OCI-LY3 (cell line): Measurements from ENCODE around the gene MAGI2.

ENCODE experiments used
- EZH2phosphoT487 ChIP-seq: fragments of 200-600 bp; shearing (Covaris generic); IDR thresholded peaks from 2 replicates; pipeline ENCODE4 v1.6.1; 2018; ENCODE audit warnings: antibody characterized with exemption, mixed run types, low read depth
- TF ChIP-seq, protein P1 (sequence below): fragments of 200-600, 300-600 bp; sonication (generic); IDR thresholded peaks from 2 replicates; pipeline ENCODE4 v1.5.1; 2014; ENCODE audit warnings: antibody characterized with exemption, low read length, low read depth

DNA sequence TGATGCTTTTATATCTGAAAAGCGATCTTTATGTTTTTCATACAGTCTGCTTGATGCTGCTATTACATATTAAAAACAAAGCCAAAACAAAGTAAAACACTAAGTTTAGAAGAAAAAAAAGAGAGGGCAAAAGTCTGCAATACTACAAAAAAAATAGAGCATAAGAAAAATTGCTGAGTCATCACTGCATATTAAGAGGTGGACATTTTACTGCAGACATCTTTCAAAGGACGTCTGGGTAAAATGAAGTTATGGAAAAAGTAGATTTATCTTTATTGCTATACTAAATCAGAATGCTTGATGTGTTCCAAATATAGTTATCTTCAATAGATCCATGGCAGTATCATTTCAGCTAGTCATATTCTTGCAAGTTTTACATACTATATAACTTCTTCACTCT, 172.0 kb downstream of the MAGI2 start:
- TF ChIP-seq, protein P1, sequence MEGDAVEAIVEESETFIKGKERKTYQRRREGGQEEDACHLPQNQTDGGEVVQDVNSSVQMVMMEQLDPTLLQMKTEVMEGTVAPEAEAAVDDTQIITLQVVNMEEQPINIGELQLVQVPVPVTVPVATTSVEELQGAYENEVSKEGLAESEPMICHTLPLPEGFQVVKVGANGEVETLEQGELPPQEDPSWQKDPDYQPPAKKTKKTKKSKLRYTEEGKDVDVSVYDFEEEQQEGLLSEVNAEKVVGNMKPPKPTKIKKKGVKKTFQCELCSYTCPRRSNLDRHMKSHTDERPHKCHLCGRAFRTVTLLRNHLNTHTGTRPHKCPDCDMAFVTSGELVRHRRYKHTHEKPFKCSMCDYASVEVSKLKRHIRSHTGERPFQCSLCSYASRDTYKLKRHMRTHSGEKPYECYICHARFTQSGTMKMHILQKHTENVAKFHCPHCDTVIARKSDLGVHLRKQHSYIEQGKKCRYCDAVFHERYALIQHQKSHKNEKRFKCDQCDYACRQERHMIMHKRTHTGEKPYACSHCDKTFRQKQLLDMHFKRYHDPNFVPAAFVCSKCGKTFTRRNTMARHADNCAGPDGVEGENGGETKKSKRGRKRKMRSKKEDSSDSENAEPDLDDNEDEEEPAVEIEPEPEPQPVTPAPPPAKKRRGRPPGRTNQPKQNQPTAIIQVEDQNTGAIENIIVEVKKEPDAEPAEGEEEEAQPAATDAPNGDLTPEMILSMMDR: no peak
- no peak for TF ChIP-seq EZH2phosphoT487
